ENCODE measurements around the gene PCDHGA5. TPM values are rescaled to one million over a fixed set of nuclear protein-coding genes. Genes with fewer than 3 reads are reported as not detected.

The PCDHGA5 gene
- total RNA-seq, result 0.24 TPM in 1 of 2 replicates, not detected in the other

GRCh38 chr5:141363952-141364660 lies at the start of gene PCDHGA5:
Gene PCDHGA5, plus strand, starts transcription at chr5:141364162. Its CDS starts 169 bp downstream, at chr5:141364331.

DNA sequence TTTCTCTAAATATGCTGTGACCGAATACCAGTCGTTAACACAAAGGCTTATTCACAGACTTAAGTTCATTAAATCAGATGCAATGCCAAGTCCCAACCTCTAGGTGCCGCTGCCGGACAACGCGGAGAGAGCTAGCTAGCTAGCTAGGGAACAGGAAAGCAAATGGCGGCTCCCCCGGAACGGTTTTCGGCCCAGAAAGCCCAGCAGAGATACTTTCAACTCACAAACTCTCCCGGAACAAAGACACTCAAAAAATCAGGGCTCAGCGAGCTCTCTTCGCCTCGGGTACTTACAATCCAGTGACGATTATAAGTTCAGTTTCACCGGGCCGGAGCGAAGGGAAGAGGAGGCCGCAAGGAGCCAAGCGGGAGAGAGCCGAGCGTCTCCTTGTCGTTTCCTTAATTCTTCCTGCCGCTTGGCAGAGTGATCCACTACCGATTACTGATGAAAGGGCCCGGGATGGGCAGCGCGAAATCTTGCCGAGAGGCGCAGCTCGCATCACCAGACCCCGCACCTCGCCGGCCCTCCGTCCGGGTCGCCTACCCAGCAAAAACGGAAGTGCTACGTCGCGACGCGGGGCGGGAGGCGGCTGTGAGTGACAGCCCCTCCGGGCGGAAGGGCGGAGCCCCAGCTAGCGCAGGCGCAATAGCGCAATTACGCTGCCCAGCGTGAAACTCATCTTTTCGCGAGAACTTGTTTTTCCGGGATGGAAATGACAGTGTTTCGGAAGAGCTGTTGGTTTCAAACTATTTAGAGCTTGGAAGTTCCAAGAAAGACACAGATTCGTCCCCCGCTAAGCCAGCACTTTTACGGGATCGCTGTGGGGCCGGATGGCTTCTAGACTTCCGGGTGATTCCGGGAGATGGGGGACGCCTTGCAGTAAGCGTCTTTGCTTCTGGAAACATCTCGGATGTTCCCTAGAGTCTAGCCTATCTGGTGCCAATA lies 43.5 kb upstream of the PCDHGA5 start, which contains the start of gene TAF7:
TSS of gene TAF7 (minus strand) at position 560 of the 945 bp plus-strand sequence. CDS start 740 bp downstream, outside the sequence.

DNA sequence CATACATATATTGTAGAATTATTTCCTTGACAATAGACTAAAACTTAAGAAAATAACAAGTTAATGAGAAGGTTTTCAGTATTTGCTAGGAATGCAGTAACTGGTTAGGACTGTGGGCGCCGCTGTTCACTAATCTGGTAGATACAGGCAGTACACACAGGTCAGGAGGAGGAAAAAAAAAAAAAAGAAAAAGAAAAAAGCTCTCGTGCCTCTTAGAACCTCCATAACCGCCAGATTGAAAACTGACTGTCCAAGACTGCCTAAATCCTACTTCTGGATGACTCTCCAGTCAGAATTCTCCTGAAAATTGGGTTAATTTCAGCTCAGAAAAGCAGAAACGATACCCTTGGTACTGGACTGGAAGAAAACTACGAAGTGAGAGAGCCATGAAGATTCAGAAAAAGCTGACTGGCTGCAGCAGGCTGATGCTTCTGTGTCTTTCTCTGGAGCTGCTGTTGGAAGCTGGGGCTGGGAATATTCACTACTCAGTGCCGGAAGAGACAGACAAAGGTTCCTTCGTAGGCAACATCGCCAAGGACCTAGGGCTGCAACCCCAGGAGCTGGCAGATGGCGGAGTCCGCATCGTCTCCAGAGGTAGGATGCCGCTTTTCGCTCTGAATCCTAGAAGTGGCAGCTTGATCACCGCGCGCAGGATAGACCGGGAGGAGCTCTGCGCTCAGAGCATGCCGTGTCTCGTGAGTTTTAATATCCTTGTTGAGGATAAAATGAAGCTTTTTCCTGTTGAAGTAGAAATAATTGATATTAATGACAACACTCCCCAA lies 33.5 kb upstream of the PCDHGA5 start, which contains the start of gene PCDHGA1:
TSS of gene PCDHGA1 (plus strand) at position 216 of the 782 bp plus-strand sequence.

GRCh38 chr5:141338538-141339306 lies 25.2 kb upstream of the PCDHGA5 start, which contains the start of gene PCDHGA2:
Gene PCDHGA2, plus strand, starts transcription at chr5:141338760.

GRCh38 chr5:141343242-141343952 lies 20.6 kb upstream of the PCDHGA5 start, which contains the start of gene PCDHGA3:
Gene PCDHGA3, plus strand, starts transcription at chr5:141343829. Its CDS starts 205 bp downstream, at chr5:141344034.

DNA sequence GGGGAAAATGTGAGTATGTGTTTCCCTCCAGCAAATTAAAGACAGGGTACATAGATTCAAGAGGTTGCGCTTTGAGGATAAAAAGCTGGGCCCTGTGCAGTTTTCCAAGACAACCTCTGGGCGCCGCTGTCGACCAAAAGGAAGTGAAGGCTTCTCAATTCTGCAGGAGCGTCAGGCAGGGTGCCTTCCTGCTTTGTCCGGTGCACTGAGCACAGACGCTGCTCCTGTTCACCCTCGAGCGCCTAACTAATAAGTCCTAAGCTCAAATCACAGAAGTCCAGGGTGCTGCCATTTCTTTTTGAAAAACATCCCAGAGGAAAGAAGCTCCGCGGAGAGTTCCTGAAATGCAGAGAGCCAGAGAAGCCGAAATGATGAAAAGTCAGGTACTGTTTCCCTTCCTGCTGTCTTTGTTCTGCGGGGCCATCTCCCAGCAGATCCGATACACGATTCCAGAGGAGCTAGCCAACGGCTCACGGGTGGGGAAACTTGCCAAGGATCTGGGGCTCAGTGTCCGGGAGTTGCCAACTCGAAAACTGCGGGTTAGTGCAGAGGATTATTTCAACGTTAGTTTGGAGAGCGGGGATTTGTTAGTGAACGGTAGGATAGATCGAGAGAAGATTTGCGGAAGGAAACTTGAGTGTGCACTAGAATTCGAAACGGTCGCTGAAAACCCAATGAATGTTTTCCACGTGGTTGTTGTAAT lies 13.9 kb upstream of the PCDHGA5 start, which contains the start of gene PCDHGB1:
TSS of gene PCDHGB1 (plus strand) at position 183 of the 703 bp plus-strand sequence. CDS start at position 345, 162 bp downstream.

DNA sequence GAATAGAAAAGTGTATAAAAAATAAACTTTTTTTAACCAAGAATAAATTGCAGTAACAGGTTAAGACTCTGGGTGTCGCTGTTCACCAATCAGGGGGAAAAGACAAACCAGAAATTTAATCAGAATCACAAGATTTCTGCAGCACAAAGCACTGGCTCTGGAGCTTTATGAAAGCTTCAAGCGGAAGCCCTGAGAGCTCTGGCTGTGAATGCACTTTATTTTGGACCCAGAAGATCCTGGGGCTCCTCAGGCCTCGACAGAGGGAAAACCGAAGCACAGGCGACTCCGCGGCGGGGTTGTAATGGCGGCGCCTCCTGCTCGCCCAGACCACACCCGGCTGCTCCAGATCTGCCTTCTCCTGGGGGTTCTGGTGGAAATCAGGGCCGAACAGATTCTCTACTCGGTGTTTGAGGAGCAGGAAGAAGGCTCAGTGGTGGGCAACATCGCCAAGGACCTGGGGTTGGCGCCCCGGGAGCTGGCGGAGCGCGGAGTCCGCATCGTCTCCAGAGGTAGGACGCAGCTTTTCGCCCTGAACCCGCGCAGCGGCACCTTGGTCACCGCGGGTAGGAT lies 9.0 kb upstream of the PCDHGA5 start, which contains the start of gene PCDHGA4:
TSS of gene PCDHGA4 (plus strand) at position 122 of the 570 bp plus-strand sequence. CDS start at position 209, 87 bp downstream.

GRCh38 chr5:141359790-141360426 lies 4.1 kb upstream of the PCDHGA5 start, which contains the start of gene PCDHGB2:
Gene PCDHGB2, plus strand, starts transcription at chr5:141359994. Its CDS starts 142 bp downstream, at chr5:141360136.

DNA sequence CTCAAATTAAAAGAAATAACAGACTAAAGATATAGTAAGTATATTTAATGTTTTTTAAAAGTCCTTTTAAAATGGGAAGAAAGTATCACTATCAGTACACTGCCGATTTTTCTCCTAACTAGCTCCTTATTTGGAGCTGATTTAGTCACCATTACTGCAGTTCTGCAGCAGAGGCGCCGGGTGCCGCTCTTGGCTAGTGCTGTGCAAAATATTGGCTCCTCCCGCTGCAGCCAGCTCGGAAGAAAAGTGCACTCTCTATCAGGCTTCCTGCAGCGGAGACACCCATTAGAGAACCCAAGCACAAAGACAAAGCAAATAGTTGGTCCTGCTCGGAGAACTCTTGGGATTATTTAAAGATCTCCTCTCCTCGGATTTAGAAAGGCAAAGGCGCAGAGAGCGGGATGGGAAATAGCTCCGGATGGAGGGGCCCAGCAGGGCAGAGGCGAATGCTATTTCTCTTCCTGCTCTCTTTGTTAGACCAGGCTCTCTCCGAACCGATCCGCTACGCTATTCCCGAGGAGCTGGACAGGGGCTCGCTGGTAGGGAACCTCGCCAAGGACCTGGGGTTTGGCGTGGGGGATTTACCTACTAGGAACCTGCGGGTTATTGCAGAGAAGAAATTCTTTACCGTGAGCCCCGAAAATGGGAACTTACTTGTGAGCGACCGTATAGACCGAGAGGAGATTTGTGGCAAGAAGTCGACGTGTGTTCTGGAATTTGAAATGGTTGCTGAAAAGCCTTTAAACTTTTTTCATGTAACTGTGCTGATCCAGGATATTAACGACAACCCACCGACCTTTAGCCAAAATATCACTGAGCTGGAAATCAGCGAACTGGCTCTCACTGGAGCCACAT lies 6.3 kb downstream of the PCDHGA5 start, which contains the start of gene PCDHGB3:
TSS of gene PCDHGB3 (plus strand) at position 249 of the 855 bp plus-strand sequence. CDS start at position 402, 153 bp downstream.

DNA sequence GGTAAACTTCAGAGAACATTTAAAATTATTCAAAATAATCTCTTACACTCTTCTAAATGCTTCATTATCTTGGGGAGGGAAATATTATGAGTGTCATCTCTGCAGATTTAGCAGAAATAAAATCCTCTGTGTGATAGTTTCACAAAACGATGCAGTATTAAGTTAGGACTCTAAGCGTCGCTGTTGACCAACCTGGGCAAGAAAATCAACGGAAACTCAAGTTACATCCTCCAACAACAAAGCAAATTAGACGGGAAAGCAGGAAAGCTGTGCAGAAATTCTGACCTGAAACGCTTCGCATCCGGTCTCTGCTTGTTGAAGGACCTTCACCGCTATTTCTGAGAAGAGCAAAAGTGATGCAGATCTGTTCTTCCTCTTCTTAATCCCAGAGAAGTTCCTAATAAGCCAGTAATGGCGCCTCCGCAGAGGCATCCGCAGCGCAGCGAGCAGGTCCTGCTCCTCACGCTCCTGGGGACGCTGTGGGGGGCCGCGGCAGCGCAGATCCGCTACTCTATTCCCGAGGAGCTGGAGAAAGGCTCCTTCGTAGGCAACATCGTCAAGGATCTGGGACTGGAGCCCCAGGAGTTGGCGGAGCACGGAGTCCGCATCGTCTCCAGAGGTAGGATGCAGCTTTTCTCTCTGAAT lies 9.8 kb downstream of the PCDHGA5 start, which contains the start of gene PCDHGA6:
TSS of gene PCDHGA6 (plus strand) at position 219 of the 645 bp plus-strand sequence. CDS start at position 412, 193 bp downstream.

DNA sequence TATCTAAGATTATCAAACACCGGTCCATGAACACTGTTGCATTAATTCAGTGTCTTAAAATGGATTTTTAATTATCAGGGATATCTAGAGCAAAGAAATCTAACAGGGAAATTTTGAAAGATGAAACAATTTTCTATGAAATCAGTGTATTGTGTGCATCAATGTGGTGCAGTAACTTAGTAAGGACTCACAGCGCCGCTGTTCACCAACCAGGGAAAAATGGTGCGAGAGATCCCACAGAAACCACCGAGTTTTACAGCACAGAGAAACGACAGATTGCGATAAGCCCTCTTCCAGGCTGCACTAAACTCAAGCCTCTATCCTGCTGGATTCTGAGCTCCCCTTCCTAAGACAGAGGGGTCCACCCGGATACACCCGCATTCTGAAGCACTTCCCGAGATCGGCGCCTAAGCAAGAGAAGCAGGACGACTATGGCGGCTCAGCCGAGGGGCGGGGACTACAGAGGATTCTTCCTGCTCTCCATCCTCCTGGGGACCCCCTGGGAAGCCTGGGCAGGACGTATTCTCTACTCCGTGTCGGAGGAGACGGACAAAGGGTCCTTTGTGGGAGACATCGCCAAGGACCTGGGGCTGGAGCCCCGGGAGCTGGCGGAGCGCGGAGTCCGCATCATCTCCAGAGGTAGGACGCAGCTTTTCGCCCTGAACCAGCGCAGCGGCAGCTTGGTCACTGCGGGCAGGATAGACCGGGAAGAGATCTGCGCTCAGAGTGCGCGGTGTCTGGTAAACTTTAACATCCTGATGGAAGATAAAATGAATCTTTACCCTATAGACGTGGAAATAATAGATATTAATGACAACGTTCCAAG lies 18.7 kb downstream of the PCDHGA5 start, which contains the start of gene PCDHGA7:
TSS of gene PCDHGA7 (plus strand) at position 274 of the 826 bp plus-strand sequence. CDS start at position 432, 158 bp downstream.

DNA sequence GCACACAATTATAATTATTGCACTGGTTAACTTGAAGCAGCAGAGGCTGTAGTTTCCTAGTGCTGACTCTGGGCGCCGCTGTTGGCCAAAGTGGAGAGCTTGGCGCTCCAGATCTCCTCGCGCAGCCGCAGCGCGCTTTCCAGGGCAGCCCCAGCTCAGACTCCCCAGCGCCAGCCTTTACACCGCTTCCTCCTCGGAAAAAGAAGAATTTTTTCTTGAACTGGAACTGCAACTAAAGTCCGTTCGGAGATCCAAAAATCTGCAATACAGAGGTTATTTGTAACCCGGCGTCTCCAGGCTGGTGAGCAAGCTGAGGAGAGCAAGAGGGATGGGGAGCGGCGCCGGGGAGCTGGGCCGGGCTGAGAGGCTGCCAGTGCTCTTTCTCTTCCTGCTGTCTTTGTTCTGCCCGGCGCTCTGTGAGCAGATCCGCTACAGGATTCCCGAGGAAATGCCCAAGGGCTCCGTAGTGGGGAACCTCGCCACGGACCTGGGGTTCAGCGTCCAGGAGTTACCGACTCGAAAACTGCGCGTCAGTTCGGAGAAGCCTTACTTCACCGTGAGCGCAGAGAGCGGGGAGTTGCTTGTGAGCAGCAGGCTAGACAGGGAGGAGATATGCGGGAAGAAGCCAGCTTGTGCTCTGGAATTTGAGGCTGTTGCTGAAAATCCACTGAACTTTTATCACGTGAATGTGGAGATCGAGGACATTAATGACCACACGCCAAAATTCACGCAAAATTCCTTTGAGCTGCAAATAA lies 23.8 kb downstream of the PCDHGA5 start, which contains the start of gene PCDHGB4:
TSS of gene PCDHGB4 (plus strand) at position 142 of the 755 bp plus-strand sequence. CDS start at position 329, 187 bp downstream.

GRCh38 chr5:141392429-141393198 lies 28.7 kb downstream of the PCDHGA5 start, which contains the start of gene PCDHGA8:
Gene PCDHGA8, plus strand, starts transcription at chr5:141392633. Its CDS starts 181 bp downstream, at chr5:141392814.

All from tracheal epithelial cell (primary cell).